IMR-90 (cell line): ENCODE measurements around the gene MID2. TPM values are rescaled to one million over a fixed set of nuclear protein-coding genes. Genes with fewer than 3 reads are reported as not detected.

Experiments used
- ATAC-seq: fragments of 200-7000 bp; cut with Tn5 transposase; 2 replicates; pipeline ENCODE4 v1.9.1; 2020; ENCODE audit warnings: low read depth, mild to moderate bottlenecking, moderate library complexity
- BruUV-seq: library from RNA; stranded (reverse); fragments of 400-500 nt; replicated peaks from 2 replicates; lab custom pipeline; 2021; lab: Mats Ljungman, UMichigan
- CTCF ChIA-PET: fragments of 300-600 bp; formaldehyde crosslinking; extraction: SDS; loops from one replicate; lab custom pipeline; 2021; ENCODE audit warnings: antibody characterized with exemption; lab: Yijun Ruan, JAX
- POLR2A ChIA-PET: fragments of 300-600 bp; sonication (Branson Sonifier 250); formaldehyde crosslinking; loops from one replicate; lab custom pipeline; 2022; ENCODE audit warnings: antibody characterized with exemption; ENCODE audit not compliant: unreplicated experiment; lab: Charles Lee
- DNase-seq: peaks from one replicate; pipeline ENCODE4 v3.0.0; 2013
- H2AFZ ChIP-seq: replicated peaks from 2 replicates; pipeline ENCODE3; 2013; ENCODE audit warnings: low read length, mild to moderate bottlenecking; ENCODE audit not compliant: poor library complexity
- H2AK5ac ChIP-seq: 2 replicates; pipeline ENCODE4 v1.6.1; 2013; ENCODE audit warnings: low read depth, low read length, inconsistent platforms
- H2AK9ac ChIP-seq: replicated peaks from 2 replicates; pipeline ENCODE3; 2013; ENCODE audit warnings: mild to moderate bottlenecking, low read depth, low read length, moderate library complexity; ENCODE audit not compliant: poor library complexity
- H2BK120ac ChIP-seq: 2 replicates; pipeline ENCODE4 v1.6.1; 2013; ENCODE audit warnings: low read depth, low read length, inconsistent platforms
- H2BK15ac ChIP-seq: 3 replicates; pipeline ENCODE4 v1.6.1; 2013; ENCODE audit warnings: low read depth, low read length, inconsistent platforms
- H2BK20ac ChIP-seq: 2 replicates; pipeline ENCODE4 v1.6.1; 2013; ENCODE audit warnings: low read depth, mild to moderate bottlenecking, inconsistent platforms, low read length, moderate library complexity
- H2BK5ac ChIP-seq: 2 replicates; pipeline ENCODE4 v1.6.1; 2013; ENCODE audit warnings: mild to moderate bottlenecking, low read depth, low read length, inconsistent platforms; ENCODE audit not compliant: poor library complexity, severe bottlenecking
- H3K14ac ChIP-seq: replicated peaks from 2 replicates; pipeline ENCODE4 v1.6.1; 2013; ENCODE audit warnings: low read depth, low read length, inconsistent platforms
- H3K18ac ChIP-seq: 2 replicates; pipeline ENCODE4 v1.6.1; 2013; ENCODE audit warnings: low read depth, low read length, control low read depth
- H3K23ac ChIP-seq: 2 replicates; pipeline ENCODE4 v1.6.1; 2013; ENCODE audit warnings: low read depth, low read length, inconsistent platforms
- H3K27ac ChIP-seq: 2 replicates; pipeline ENCODE4 v1.5.1; 2013; ENCODE audit warnings: mild to moderate bottlenecking, control low read depth, low read length; ENCODE audit not compliant: insufficient read depth
- H3K27me3 ChIP-seq: 2 replicates; pipeline ENCODE4 v1.6.1; 2013; ENCODE audit warnings: low read length; ENCODE audit not compliant: control insufficient read depth, insufficient read depth
- H3K36me3 ChIP-seq: 2 replicates; pipeline ENCODE4 v1.6.1; 2013; ENCODE audit warnings: low read length, mixed read lengths; ENCODE audit not compliant: control insufficient read depth, insufficient read depth
- H3K4ac ChIP-seq: 2 replicates; pipeline ENCODE4 v1.6.1; 2013; ENCODE audit warnings: low read depth, low read length, inconsistent platforms
- H3K4me1 ChIP-seq: 2 replicates; pipeline ENCODE4 v1.6.1; 2013; ENCODE audit warnings: low read length, mixed read lengths; ENCODE audit not compliant: control insufficient read depth, insufficient read depth
- H3K4me2 ChIP-seq: 2 replicates; pipeline ENCODE4 v1.6.1; 2013; ENCODE audit warnings: low read depth, mild to moderate bottlenecking, control low read depth, low read length, moderate library complexity
- H3K4me3 ChIP-seq: 2 replicates; pipeline ENCODE4 v1.5.1; 2013; ENCODE audit warnings: low read depth, mild to moderate bottlenecking, control low read depth, low read length, moderate library complexity; ENCODE audit not compliant: insufficient read depth
- H3K56ac ChIP-seq: 2 replicates; pipeline ENCODE4 v1.6.1; 2013; ENCODE audit warnings: low read length, inconsistent platforms; ENCODE audit not compliant: insufficient read depth; ENCODE audit errors: extremely low read depth
- H3K79me1 ChIP-seq, 2 experiments: 2 replicates each; pipeline ENCODE4 v1.6.1; 2013; ENCODE audit warnings: low read length in 2 of 2, inconsistent platforms in 1 of 2, low read depth in 1 of 2
- H3K9ac ChIP-seq: 2 replicates; pipeline ENCODE4 v1.6.1; 2013; ENCODE audit warnings: low read depth, low read length, control low read depth
- H3K9me1 ChIP-seq: 2 replicates; pipeline ENCODE4 v1.6.1; 2013; ENCODE audit warnings: low read length, inconsistent platforms; ENCODE audit not compliant: insufficient read depth
- H3K9me3 ChIP-seq: 2 replicates; pipeline ENCODE4 v1.6.1; 2013; ENCODE audit warnings: low read length; ENCODE audit not compliant: control insufficient read depth, insufficient read depth
- H4K20me1 ChIP-seq: 2 replicates; pipeline ENCODE4 v1.6.1; 2013; ENCODE audit warnings: low read length, inconsistent platforms; ENCODE audit not compliant: insufficient read depth
- H4K5ac ChIP-seq: 2 replicates; pipeline ENCODE4 v1.6.1; 2013; ENCODE audit warnings: mild to moderate bottlenecking, low read depth, low read length, control low read depth
- H4K8ac ChIP-seq, 2 experiments: 2 replicates each; pipeline ENCODE4 v1.6.1; 2013; ENCODE audit warnings: low read depth in 2 of 2, low read length in 2 of 2, control low read depth in 1 of 2, inconsistent platforms in 1 of 2
- H4K91ac ChIP-seq: 2 replicates; pipeline ENCODE4 v1.6.1; 2013; ENCODE audit warnings: low read depth, low read length, inconsistent platforms; ENCODE audit not compliant: insufficient read depth
- BHLHE40 ChIP-seq: fragments of 150-350 bp; IDR thresholded peaks from 2 replicates; pipeline ENCODE4 v1.6.1; 2016; ENCODE audit warnings: mild to moderate bottlenecking, low read depth, low read length
- CEBPB ChIP-seq: IDR thresholded peaks from 2 replicates; pipeline ENCODE4 v1.6.1; 2012; ENCODE audit warnings: low read depth, low read length, improper control_type of control experiment
- CHD1 ChIP-seq: IDR thresholded peaks from 2 replicates; pipeline ENCODE4 v1.6.1; 2012; ENCODE audit warnings: low read depth, low read length, improper control_type of control experiment
- CTCF ChIP-seq: conservative IDR thresholded peaks from 2 replicates; pipeline ENCODE4 v1.5.1; 2012; ENCODE audit warnings: mild to moderate bottlenecking, low read depth, low read length, improper control_type of control experiment
- ELK1 ChIP-seq: fragments of 150-350 bp; IDR thresholded peaks from 2 replicates; pipeline ENCODE4 v1.6.1; 2016; ENCODE audit warnings: low read depth, mild to moderate bottlenecking, low read length, moderate library complexity, borderline replicate concordance
- MAFK ChIP-seq: IDR thresholded peaks from 2 replicates; pipeline ENCODE4 v1.6.1; 2012; ENCODE audit warnings: low read depth, low read length, improper control_type of control experiment
- MAZ ChIP-seq: IDR thresholded peaks from 2 replicates; pipeline ENCODE4 v1.6.1; 2012; ENCODE audit warnings: low read depth, mild to moderate bottlenecking, low read length, improper control_type of control experiment, moderate library complexity, borderline replicate concordance
- MXI1 ChIP-seq: IDR thresholded peaks from 2 replicates; pipeline ENCODE4 v1.6.1; 2012; ENCODE audit warnings: low read depth, mild to moderate bottlenecking, low read length, moderate library complexity, borderline replicate concordance
- NFE2L2 ChIP-seq: fragments of 150-350 bp; IDR thresholded peaks from 2 replicates; pipeline ENCODE4 v1.6.1; 2016; ENCODE audit warnings: low read depth, mild to moderate bottlenecking, low read length
- POLR2A ChIP-seq: IDR thresholded peaks from 2 replicates; pipeline ENCODE4 v1.6.1; 2012; ENCODE audit warnings: mild to moderate bottlenecking, low read depth, low read length
- RAD21 ChIP-seq: IDR thresholded peaks from 2 replicates; pipeline ENCODE4 v1.6.1; 2012; ENCODE audit warnings: low read length, improper control_type of control experiment
- RFX5 ChIP-seq: IDR thresholded peaks from 2 replicates; pipeline ENCODE4 v1.8.0; 2012; ENCODE audit warnings: low read depth, mild to moderate bottlenecking, low read length, moderate library complexity
- SMC3 ChIP-seq: fragments of 150-350 bp; IDR thresholded peaks from 2 replicates; pipeline ENCODE4 v1.6.1; 2016; ENCODE audit warnings: low read depth, mild to moderate bottlenecking, antibody characterized with exemption, low read length, moderate library complexity
- WGBS, 2 experiments: methylation state at CpG; one replicate each; pipeline versions ENCODE4 v1.1.5 to v1.1.7; 2013; ENCODE audit warnings: missing lambda C conversion rate in 2 of 2; ENCODE audit not compliant: insufficient read length in 1 of 2; ENCODE audit errors: extremely low coverage in 2 of 2; 5-methylcytosine and 5-hydroxymethylcytosine counted together
- dilution Hi-C: fragments of 300-500 bp; cut with HindIII; formaldehyde crosslinking; loops from one replicate; pipeline ENCODE4 v1.14.3; 2018; ENCODE audit warnings: low sequenced_read_pairs; ENCODE audit not compliant: unreplicated experiment
- in situ Hi-C: fragments of 300-500 bp; cut with MboI; formaldehyde crosslinking; loops from 3 replicates; pipeline ENCODE4 v1.14.3; 2019; ENCODE audit warnings: low sequenced_read_pairs, inconsistent platforms, mixed read lengths
- intact Hi-C: fragments of 100-400 bp; cut with micrococcal nuclease; formaldehyde crosslinking; loops from 2 replicates; pipeline ENCODE4 v1.10.0; 2022
- polyA plus RNA-seq, 3 experiments: library from polyadenylated mRNA; depleted of rRNA; stranded (reverse); fragments of >200 nt; gene quantifications; 2 replicates each; pipeline ENCODE4 v1.2.3, GENCODE V29; 2012; ENCODE audit warnings: low replicate concordance in 1 of 3
- total RNA-seq: library from RNA; depleted of rRNA; stranded (reverse); fragments of >200 nt; gene quantifications from 2 replicates; pipeline ENCODE4 v1.2.3, GENCODE V29; 2012

MID2 gene
- total and polyA plus RNA-seq, 2 of the 4 experiments (the other 2 are of a cell fraction) = 1.1 to 4.7 TPM

- no peak overlapping the region for H2BK20ac ChIP-seq
- no peak overlapping the region for H4K5ac ChIP-seq
- no peaks in the 10 kb centered on the region for H3K9me3 ChIP-seq
- H2BK120ac ChIP-seq = no peak overlapping the region
- no peak overlapping the region for H3K9ac ChIP-seq
- H3K4me3 ChIP-seq = no peak overlapping the region
- TF ChIP-seq NFE2L2 (no peak), POLR2A (no peak), CTCF (no peak), MXI1 (no peak), BHLHE40 (no peak), MAZ (no peak), CHD1 (no peak), CEBPB (no peak), ELK1 (no peak), SMC3 (no peak), RFX5 (no peak), RAD21 (no peak), MAFK (no peak)
- H4K8ac ChIP-seq = no peak overlapping the region
- dilution Hi-C loops = no loop called here
- H3K9me1 ChIP-seq = no peaks in the 10 kb centered on the region
- no peak overlapping the region for H3K4ac ChIP-seq
- no peak overlapping the region for H2AFZ ChIP-seq
- no peak overlapping the region for H3K27ac ChIP-seq
- BruUV-seq = no TSS peak
- no peak for ATAC-seq
- no peak for DNase-seq
- H3K4me1 ChIP-seq = no peaks in the 10 kb centered on the region
- in situ Hi-C loops = no loop called here
- no peaks in the 10 kb centered on the region for H3K79me1 ChIP-seq
- peaks cover 10% of the 10 kb centered on the region for H3K27me3 ChIP-seq
- no peaks in the 10 kb centered on the region for H4K20me1 ChIP-seq
- H3K23ac ChIP-seq = no peak overlapping the region
- H3K56ac ChIP-seq = no peak overlapping the region
- H2AK9ac ChIP-seq = no peak overlapping the region
- intact Hi-C loops = no loop called here
- H2BK15ac ChIP-seq = no peak overlapping the region
- no peak overlapping the region for H3K18ac ChIP-seq
- no peak overlapping the region for H2BK5ac ChIP-seq
- no peak overlapping the region for H3K14ac ChIP-seq
- no peak overlapping the region for H2AK5ac ChIP-seq
- H4K91ac ChIP-seq = no peak overlapping the region
- POLR2A ChIA-PET = no interaction called here
- no CpG with 5 or more reads among the region's 1 CpG for WGBS, 2 experiments
- no peak overlapping the region for H3K4me2 ChIP-seq
- CTCF ChIA-PET = no interaction called here
- H3K36me3 ChIP-seq = no peaks in the 10 kb centered on the region
Measured at GRCh38 chrX:107787827-107788226, 37.8 kb upstream of the MID2 start.
